Heart right ventricle (tissue), 16 donors: ENCODE results near the gene RGS6. TPM values are rescaled to one million over a fixed set of nuclear protein-coding genes. Genes with fewer than 3 reads are reported as not detected.

Experiments
- ATAC-seq, 8 donors: fragments of 200-7000 bp; cut with Tn5 transposase; one replicate each; pipeline ENCODE4 v1.9.1; 2020; ENCODE audit warnings: mild to moderate bottlenecking in 8 of 8, moderate library complexity in 8 of 8, moderate number of reproducible peaks in 1 of 8
- DNase-seq, 2 donors: peaks; one replicate each; pipeline ENCODE4 v3.0.0-alpha.2; 2020
- H3K27ac ChIP-seq, 10 donors: fragments of 200-600 bp; sonication (generic) in 2 of 10; one replicate each; pipeline versions ENCODE4 v1.5.0 to v1.8.0; 2020 to 2022; ENCODE audit warnings: mild to moderate bottlenecking in 3 of 10
- H3K27me3 ChIP-seq, 7 donors: fragments of 200-600 bp; one replicate each; pipeline ENCODE4 v1.8.0; 2021 to 2022; ENCODE audit warnings: mild to moderate bottlenecking in 2 of 7
- H3K36me3 ChIP-seq, 9 donors: fragments of 200-600 bp; sonication (generic) in 1 of 9; one replicate each; pipeline versions ENCODE4 v1.5.0 to v1.8.0; 2020 to 2022; ENCODE audit warnings: mild to moderate bottlenecking in 2 of 9
- H3K4me1 ChIP-seq, 9 donors: fragments of 200-600 bp; sonication (generic) in 1 of 9; one replicate each; pipeline versions ENCODE4 v1.5.0 to v1.8.0; 2020 to 2022; ENCODE audit warnings: mild to moderate bottlenecking in 4 of 9
- H3K4me3 ChIP-seq, 10 donors: fragments of 200-600 bp; sonication (generic) in 2 of 10; one replicate each; pipeline versions ENCODE4 v1.5.0 to v1.8.0; 2020 to 2022; ENCODE audit warnings: mild to moderate bottlenecking in 7 of 10, moderate library complexity in 2 of 10
- H3K9me3 ChIP-seq, 11 donors: fragments of 200-600 bp in 10 of 11; sonication (generic) in 2 of 11; one replicate each; pipeline versions ENCODE4 v1.5.0 to v1.8.0; 2013 to 2022; ENCODE audit warnings: mild to moderate bottlenecking in 2 of 11, control low read depth in 1 of 11, moderate library complexity in 1 of 11
- WGBS, 2 donors: extraction: QIAGEN DNeasy Blood & Tissue Kit; methylation state at CpG; one replicate each; pipeline ENCODE4 v1.1.7; 2013; ENCODE audit warnings: inconsistent platforms in 1 of 2; 5-methylcytosine and 5-hydroxymethylcytosine counted together
- intact Hi-C, 10 donors: fragments of 100-400 bp; cut with DNase I; formaldehyde crosslinking; loops; one replicate each; pipeline versions ENCODE4 v1.11.1 to v1.14.2; 2022
- polyA plus RNA-seq, 2 donors: library from polyadenylated mRNA; stranded (reverse); fragments of 200-250 nt; gene quantifications; one replicate each; pipeline ENCODE4 v1.2.3, GENCODE V29; 2013
- total RNA-seq, 10 donors: library from RNA; stranded (reverse); fragmentation: NEBNext Ultra II Directional in 3 of 10; extraction: Animal tissue kit (Norgen Biotek cat#: 25700) in 3 of 10; gene quantifications; one replicate each; pipeline versions ENCODE4 v1.2.1 to v1.2.4, GENCODE V29; 2021 to 2023
- TF ChIP-seq, protein P1 (sequence below), 9 donors: fragments of 200-600 bp; sonication (generic) in 2 of 9; IDR thresholded peaks; one replicate each; pipeline versions ENCODE4 v1.5.0 to v1.8.0; 2021 to 2022; ENCODE audit warnings: antibody characterized with exemption in 9 of 9, mild to moderate bottlenecking in 5 of 9, moderate library complexity in 1 of 9
- donor health status: Arrhythmogenic right ventricular cardiomyopathy.
- donor health status: ischemic (EF 13 %, LVEDD 7.1; RV severe dilation, severe dysfunction).
- donor health status: healthy with polysubstance abuse.
- donor health status: DM: no; HTN: yes; CAD: no.
- donor health status: DM: no; HTN: no; CAD: no.
- donor health status: ischemic (EF 25% LVEDD 6.9; RV normal size, moderate dysfunction).
- donor health status: ischemic (EF 25% LVEDD 5.7; RV mildly dilated, moderate dysfunction).
- donor health status: healthy.
- donor health status: DM: yes; HTN: yes; CAD: no.
- donor health status: Ischemic cardiomyopathy.
- donor health status: ischemic (EF 35%, LVEDD 5.7; RV mildly dilated, moderate dysfunction).
- donor health status: nonischemic (EF 11% LVEDD 7.7; RV severe dilation, severe dysfunction).
- donor health status: DM: yes; HTN: yes; CAD: no.
- donor health status: PGD.
- donor health status: ischemic (EF 29% LVEDD 5.4; RV normal size, mild dysfunction).
- donor health status: nonischemic (EF 23%, LVEDD 6.1; RV moderate dilation, normal function).

The RGS6 gene
- total and polyA plus RNA-seq, 12 donors: 1.2 to 31.9 (median 19.0) TPM

DNA sequence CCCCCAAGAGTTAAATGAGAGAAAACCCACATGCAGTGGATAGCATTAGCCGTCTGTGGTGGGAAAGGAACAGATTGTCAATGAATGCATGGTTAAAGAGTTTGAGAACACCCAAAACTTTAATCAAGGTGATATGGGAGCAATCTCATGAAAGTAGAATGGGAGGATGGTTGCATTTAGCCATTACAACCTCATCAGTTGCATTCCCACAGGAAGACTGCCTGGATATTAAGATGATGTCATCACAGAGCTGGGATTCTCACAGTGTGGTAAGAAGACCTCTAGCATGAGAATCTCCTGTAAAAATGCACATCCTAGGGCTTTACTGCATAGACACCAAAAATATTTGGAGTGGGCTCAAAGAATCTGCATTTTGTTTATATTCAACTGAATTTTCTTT lies 284.9 kb downstream of the RGS6 start:
- Histone ChIP-seq H3K27ac (no peak overlapping the region), H3K4me1 (peaks cover 0 to 9% (median 0%) of the 10 kb centered on the region in 9 donors), H3K4me3 (no peak overlapping the region), H3K9me3 (peaks cover 0 to 6% (median 0%) of the 10 kb centered on the region in 11 donors), H3K27me3 (no peaks in the 10 kb centered on the region), H3K36me3 (no peaks in the 10 kb centered on the region)
- no peak for DNase-seq
- 85 to 87% methylated on average over 1 of the region's 1 CpG for WGBS, 2 donors
- intact Hi-C loops: no loop called here
- no peak for ATAC-seq
- TF ChIP-seq, protein P1, sequence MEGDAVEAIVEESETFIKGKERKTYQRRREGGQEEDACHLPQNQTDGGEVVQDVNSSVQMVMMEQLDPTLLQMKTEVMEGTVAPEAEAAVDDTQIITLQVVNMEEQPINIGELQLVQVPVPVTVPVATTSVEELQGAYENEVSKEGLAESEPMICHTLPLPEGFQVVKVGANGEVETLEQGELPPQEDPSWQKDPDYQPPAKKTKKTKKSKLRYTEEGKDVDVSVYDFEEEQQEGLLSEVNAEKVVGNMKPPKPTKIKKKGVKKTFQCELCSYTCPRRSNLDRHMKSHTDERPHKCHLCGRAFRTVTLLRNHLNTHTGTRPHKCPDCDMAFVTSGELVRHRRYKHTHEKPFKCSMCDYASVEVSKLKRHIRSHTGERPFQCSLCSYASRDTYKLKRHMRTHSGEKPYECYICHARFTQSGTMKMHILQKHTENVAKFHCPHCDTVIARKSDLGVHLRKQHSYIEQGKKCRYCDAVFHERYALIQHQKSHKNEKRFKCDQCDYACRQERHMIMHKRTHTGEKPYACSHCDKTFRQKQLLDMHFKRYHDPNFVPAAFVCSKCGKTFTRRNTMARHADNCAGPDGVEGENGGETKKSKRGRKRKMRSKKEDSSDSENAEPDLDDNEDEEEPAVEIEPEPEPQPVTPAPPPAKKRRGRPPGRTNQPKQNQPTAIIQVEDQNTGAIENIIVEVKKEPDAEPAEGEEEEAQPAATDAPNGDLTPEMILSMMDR (IDR thresholded peaks at IDR 0.05): no peak

DNA sequence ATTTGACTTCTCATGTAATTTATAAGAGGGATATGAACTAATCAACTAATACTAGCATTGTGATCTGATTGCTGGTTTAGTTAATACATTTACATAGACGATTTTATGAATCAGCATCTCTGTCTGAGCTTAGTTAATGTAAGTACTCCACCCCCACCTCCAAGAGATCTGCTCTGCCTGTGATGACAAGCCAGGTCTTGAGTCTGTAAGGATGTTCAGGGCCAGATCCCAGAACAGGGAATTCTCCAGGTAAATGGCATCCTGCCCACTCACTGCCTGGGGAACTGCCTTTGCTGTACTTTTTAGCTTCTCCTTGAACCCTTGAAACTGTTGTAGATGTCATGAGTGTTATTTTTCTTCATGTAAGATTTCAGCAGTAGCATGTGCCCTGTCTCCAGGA lies 289.8 kb downstream of the RGS6 start:
- peaks cover 0 to 6% (median 0%) of the 10 kb centered on the region in 11 donors for H3K9me3 ChIP-seq
- no peaks in the 10 kb centered on the region for H3K36me3 ChIP-seq
- 76 to 80% methylated on average over 1 of the region's 1 CpG for WGBS, 2 donors
- H3K27me3 ChIP-seq: no peaks in the 10 kb centered on the region
- intact Hi-C loops: no loop called here
- ATAC-seq: no peak
- H3K4me1 ChIP-seq: no peaks in the 10 kb centered on the region
- TF ChIP-seq, protein P1 (IDR thresholded peaks at IDR 0.05): no peak
- no peak overlapping the region for H3K27ac ChIP-seq
- H3K4me3 ChIP-seq: no peak overlapping the region
- DNase-seq: no peak

DNA sequence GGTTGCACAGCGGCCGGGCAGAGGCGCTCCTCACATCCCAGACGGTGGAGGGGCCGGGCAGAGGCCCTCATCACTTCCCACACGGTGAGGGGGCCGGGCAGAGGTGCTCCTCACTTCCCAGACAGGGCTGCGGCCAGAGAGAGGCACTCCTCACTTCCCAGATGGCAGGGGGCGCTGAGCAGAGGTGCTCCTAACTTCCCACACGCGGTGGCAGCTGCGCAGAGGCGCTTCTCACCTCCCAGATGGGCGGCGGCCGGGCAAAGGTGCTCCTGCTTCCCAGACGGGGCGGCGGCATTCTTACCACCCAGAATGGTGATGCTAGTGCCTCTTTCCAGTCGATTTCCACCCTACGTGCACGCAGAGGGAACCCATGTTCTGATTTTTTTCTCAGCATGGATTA lies 304.4 kb downstream of the RGS6 start:
- Histone ChIP-seq H3K9me3 (no peaks in the 10 kb centered on the region), H3K4me1 (peaks cover 0 to 3% (median 0%) of the 10 kb centered on the region in 9 donors), H3K27ac (no peak overlapping the region), H3K36me3 (no peaks in the 10 kb centered on the region), H3K4me3 (no peak overlapping the region), H3K27me3 (no peaks in the 10 kb centered on the region)
- ATAC-seq (no peak), DNase-seq (no peak)
- TF ChIP-seq, protein P1 (IDR thresholded peaks at IDR 0.05): no peak
- intact Hi-C loops: no loop called here
- WGBS, 2 donors: 87 to 94% methylated on average over 22 of the region's 22 CpGs

DNA sequence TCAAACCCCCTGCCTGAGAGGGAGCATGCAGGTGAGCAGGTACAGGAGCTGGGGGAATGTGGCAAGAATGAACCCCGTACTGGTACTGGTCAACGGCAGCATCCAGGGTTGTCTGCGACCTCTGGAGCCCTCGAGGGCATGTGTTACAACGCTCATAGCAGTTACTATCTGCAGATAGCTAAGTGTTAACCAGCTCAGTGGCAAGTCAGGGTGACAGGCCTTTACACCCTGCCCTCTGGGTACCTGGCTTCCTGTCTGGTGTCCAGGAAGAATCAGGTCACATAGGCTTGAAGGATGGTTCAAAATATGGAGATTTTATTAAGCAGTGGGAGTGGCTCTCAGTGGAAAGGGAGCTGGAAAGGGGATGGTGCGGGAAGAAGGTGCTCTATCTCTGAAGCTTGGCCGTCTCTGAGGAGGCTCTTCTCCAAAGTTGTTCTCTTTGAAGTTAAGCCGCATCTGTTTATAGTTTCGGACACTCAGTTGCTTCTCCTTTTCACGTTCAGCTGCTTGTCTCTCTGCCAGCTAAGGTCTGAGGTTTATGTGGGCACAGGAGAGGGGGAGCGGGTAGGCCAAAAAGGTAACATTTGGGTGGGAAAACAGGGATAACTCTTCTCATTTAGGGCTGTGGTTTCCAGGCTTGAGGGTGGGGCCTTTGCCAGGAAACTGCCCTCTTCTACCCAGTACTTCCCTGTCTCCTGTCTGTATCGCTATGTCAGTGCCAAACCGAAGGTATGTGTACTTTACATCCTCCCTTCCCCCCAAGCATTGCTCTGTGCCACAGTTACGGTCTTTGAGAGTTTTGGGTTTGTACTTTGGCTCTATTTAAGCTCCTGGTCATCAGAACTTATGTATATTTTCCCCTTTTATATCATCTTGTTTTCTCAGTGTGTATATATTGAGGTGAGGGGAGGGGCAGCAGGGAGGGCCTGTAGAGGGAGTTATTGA lies 305.8 kb downstream of the RGS6 start:
- intact Hi-C loops: no loop called here
- Histone ChIP-seq H3K27ac (no peak overlapping the region), H3K4me3 (no peak overlapping the region), H3K4me1 (peaks cover 0 to 3% (median 0%) of the 10 kb centered on the region in 9 donors), H3K9me3 (no peaks in the 10 kb centered on the region), H3K27me3 (no peaks in the 10 kb centered on the region), H3K36me3 (no peaks in the 10 kb centered on the region)
- no peak for DNase-seq
- TF ChIP-seq, protein P1 (IDR thresholded peaks at IDR 0.05): no peak
- ATAC-seq: peak in 1 of 8 donors; percentile 20
- WGBS, 2 donors: 81 to 86% methylated on average over 14 of the region's 14 CpGs
